Epithelial cell of esophagus (primary cell): ENCODE data around the gene CDCA4.

Experiments used
- DNase-seq: peaks from one replicate; pipeline ENCODE4 v3.0.0; 2010; ENCODE audit warnings: low read depth
- H3K4me3 ChIP-seq: 2 replicates; pipeline ENCODE4 v1.5.1; 2011; ENCODE audit warnings: mild to moderate bottlenecking, low read length, control low read depth
- TF ChIP-seq, protein P1 (sequence below): IDR thresholded peaks from 2 replicates; pipeline ENCODE4 v1.5.1; 2011; ENCODE audit warnings: low read depth, mild to moderate bottlenecking, low read length, control low read depth, inconsistent platforms; ENCODE audit not compliant: insufficient read depth; ENCODE audit errors: missing control alignments

The CDCA4 gene

GRCh38 chr14:105010891-105011291 is 10.0 kb downstream of the CDCA4 start:
- TF ChIP-seq, protein P1, sequence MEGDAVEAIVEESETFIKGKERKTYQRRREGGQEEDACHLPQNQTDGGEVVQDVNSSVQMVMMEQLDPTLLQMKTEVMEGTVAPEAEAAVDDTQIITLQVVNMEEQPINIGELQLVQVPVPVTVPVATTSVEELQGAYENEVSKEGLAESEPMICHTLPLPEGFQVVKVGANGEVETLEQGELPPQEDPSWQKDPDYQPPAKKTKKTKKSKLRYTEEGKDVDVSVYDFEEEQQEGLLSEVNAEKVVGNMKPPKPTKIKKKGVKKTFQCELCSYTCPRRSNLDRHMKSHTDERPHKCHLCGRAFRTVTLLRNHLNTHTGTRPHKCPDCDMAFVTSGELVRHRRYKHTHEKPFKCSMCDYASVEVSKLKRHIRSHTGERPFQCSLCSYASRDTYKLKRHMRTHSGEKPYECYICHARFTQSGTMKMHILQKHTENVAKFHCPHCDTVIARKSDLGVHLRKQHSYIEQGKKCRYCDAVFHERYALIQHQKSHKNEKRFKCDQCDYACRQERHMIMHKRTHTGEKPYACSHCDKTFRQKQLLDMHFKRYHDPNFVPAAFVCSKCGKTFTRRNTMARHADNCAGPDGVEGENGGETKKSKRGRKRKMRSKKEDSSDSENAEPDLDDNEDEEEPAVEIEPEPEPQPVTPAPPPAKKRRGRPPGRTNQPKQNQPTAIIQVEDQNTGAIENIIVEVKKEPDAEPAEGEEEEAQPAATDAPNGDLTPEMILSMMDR = no peak
- no peak overlapping the region for H3K4me3 ChIP-seq
- DNase-seq = no peak

DNA sequence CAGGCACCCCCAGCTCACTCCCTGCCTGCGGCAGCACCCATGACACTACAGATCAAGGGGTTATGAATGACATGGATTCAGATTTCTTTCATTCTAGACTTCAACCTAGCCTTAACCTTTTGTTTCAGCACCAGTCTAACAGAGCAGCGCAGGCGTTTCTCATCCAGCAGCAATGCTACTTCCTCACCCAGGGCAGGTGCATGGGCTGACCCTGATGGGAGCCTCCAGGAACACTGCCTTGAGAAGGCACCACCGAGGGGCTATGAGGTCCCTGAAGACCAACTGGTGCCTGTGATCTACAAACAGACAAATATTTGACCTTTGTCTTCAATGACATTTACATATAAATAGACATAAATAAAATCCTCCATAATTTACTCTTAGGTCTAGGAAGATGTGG is 10.8 kb downstream of the CDCA4 start:
- no peak for DNase-seq
- H3K4me3 ChIP-seq = no peak overlapping the region
- TF ChIP-seq, protein P1 = no peak

- TF ChIP-seq, protein P1 = no peak
- no peak for DNase-seq
Measured at GRCh38 chr14:105007593-105008264, 13.2 kb downstream of the CDCA4 start.

DNA sequence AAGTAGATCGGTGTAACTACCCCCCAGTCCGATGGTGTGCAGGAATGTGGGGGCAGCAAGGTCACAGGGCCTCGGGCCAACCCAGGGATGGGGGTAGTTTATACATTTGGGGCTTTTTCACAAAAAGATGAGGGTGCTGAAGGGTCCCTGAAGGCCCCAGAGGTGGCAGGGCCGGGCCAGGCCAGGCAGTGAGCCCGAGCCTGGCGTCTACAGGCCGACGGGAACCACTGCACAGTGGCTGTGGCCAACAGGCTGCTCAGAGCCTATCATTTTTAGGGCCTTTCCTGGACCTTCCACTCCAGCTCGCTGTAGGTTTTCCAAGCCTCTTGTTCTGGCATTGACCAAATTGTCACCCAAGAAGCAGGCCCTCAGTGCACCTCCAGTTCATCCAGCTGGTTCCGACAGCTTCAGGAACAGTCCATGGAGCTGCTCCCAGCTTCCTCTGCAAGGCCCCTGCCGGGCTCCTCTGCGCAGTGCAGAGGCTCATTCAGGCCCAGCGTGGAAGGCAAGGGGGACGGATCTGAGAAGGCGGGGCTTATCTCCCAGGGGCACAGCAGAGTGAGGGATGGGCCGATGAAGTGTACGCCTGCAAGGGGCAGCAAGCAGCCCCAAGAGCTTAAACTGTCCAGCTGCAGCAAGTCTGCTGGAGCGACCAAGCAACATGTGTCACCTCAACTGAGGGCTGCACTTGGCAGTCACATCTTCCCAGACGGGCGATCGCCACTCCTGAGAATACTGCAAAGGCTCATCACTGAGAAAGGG is 13.9 kb downstream of the CDCA4 start:
- TF ChIP-seq, protein P1 = no peak
- H3K4me3 ChIP-seq = no peak overlapping the region
- DNase-seq = no peak

More at GRCh38 chr14:105007593-105008264, 13.2 kb downstream of the CDCA4 start:
- H3K4me3 ChIP-seq = no peak overlapping the region

DNA sequence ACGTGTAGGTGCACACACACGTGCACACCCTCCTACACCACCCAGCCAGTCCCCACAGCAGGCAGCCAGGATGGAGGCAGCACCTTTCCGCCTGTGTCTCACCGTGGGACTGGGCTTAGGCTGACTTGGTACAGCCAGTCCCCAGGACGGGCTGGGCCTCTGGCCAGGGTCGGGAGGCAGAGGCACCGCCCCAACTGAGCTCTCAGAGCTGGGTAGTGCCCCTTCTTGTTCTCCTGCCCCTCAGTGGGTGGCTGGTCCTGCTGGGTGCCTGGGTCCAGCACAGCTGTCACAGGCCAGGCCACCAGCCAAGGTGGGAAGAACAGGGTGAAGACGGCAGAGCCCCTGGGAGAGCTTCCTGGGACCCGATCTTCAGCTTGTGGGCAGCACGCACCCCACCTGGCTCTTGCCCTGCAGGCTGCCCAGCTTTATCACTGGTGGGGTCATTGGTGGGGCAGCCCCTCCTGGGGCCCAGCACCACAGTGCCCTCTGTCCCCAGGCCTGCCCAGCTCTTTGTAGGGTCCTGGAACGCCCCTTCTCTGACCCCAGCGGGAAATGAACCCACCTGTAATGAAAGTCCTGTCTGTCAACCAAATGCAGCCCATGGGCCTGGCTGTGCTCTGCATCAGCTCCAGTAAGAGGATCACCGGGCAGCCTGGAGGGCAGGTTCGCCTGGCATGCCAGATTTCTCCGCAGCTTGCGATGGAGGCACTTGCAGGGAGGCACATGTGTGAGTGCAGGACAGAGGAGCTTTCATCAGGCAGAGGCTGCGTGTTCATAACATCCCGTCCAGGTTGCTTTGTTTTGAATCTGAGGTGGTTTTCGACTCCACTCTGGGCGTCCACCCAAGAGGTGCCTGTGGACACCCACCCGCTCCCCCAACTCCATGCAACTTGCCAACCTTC is 14.7 kb downstream of the CDCA4 start:
- no peak overlapping the region for H3K4me3 ChIP-seq
- DNase-seq = no peak
- TF ChIP-seq, protein P1 = no peak

GRCh38 chr14:105005329-105005928 is 15.5 kb downstream of the CDCA4 start:
- TF ChIP-seq, protein P1 = no peak
- no peak overlapping the region for H3K4me3 ChIP-seq
- no peak for DNase-seq
